Measurements from ENCODE around the gene NAALADL2. TPM values are rescaled to one million over a fixed set of nuclear protein-coding genes. Genes with fewer than 3 reads are reported as not detected.

Gene NAALADL2
- total RNA-seq, 1 donor from 2014 or later: 10.4 TPM

- no peak for TF ChIP-seq CTCF (IDR thresholded peaks at IDR 0.05; ENCODE audit: unreplicated experiment)
- Mint-ChIP-seq H3K9me3 (ENCODE audit: low read depth) (no peaks in the 10 kb centered on the region), H3K27ac (no peak overlapping the region), H3K27me3 (no peaks in the 10 kb centered on the region), H3K4me1 (ENCODE audit: low read depth) (peaks cover 5% of the 10 kb centered on the region), H3K4me3 (ENCODE audit: low read depth) (no peak overlapping the region), H3K36me3 (ENCODE audit: insufficient read depth) (no peaks in the 10 kb centered on the region)
- DNase-seq (ENCODE audit: low spot score, unreplicated experiment): no peak
Measured at GRCh38 chr3:174907628-174908407, 48.7 kb downstream of the NAALADL2 start.

- no peak overlapping the region for H3K27ac Mint-ChIP-seq
- H3K4me3 Mint-ChIP-seq (ENCODE audit: low read depth): no peak overlapping the region
- H3K4me1 Mint-ChIP-seq (ENCODE audit: low read depth): peaks cover 1% of the 10 kb centered on the region
- H3K36me3 Mint-ChIP-seq (ENCODE audit: insufficient read depth): no peaks in the 10 kb centered on the region
- TF ChIP-seq CTCF (IDR thresholded peaks at IDR 0.05; ENCODE audit: unreplicated experiment): no peak
- H3K27me3 Mint-ChIP-seq: no peaks in the 10 kb centered on the region
- no peak for DNase-seq (ENCODE audit: low spot score, unreplicated experiment)
- peaks cover 1% of the 10 kb centered on the region for H3K9me3 Mint-ChIP-seq (ENCODE audit: low read depth)
Measured at GRCh38 chr3:174931473-174932353, 72.6 kb downstream of the NAALADL2 start.

- H3K4me3 Mint-ChIP-seq (ENCODE audit: low read depth): no peak overlapping the region
- peaks cover 2% of the 10 kb centered on the region for H3K4me1 Mint-ChIP-seq (ENCODE audit: low read depth)
- no peaks in the 10 kb centered on the region for H3K27me3 Mint-ChIP-seq
- no peaks in the 10 kb centered on the region for H3K36me3 Mint-ChIP-seq (ENCODE audit: insufficient read depth)
- H3K9me3 Mint-ChIP-seq (ENCODE audit: low read depth): peaks cover 16% of the 10 kb centered on the region
- TF ChIP-seq CTCF (IDR thresholded peaks at IDR 0.05; ENCODE audit: unreplicated experiment): no peak
- DNase-seq (ENCODE audit: low spot score, unreplicated experiment): no peak
- no peak overlapping the region for H3K27ac Mint-ChIP-seq
Measured at GRCh38 chr3:174936590-174936989, 77.5 kb downstream of the NAALADL2 start.

- H3K36me3 Mint-ChIP-seq (ENCODE audit: insufficient read depth): no peaks in the 10 kb centered on the region
- DNase-seq (ENCODE audit: low spot score, unreplicated experiment): no peak
- peaks cover 2% of the 10 kb centered on the region for H3K4me1 Mint-ChIP-seq (ENCODE audit: low read depth)
- H3K27me3 Mint-ChIP-seq: no peaks in the 10 kb centered on the region
- no peak for TF ChIP-seq CTCF (IDR thresholded peaks at IDR 0.05; ENCODE audit: unreplicated experiment)
- no peak overlapping the region for H3K27ac Mint-ChIP-seq
- no peak overlapping the region for H3K4me3 Mint-ChIP-seq (ENCODE audit: low read depth)
- peaks cover 16% of the 10 kb centered on the region for H3K9me3 Mint-ChIP-seq (ENCODE audit: low read depth)
Measured at GRCh38 chr3:174937478-174937877, 78.3 kb downstream of the NAALADL2 start.

GRCh38 chr3:174938102-174938501, 79.0 kb downstream of the NAALADL2 start:
- Mint-ChIP-seq H3K27ac (no peak overlapping the region), H3K4me3 (ENCODE audit: low read depth) (no peak overlapping the region), H3K9me3 (ENCODE audit: low read depth) (peaks cover 16% of the 10 kb centered on the region), H3K27me3 (no peaks in the 10 kb centered on the region), H3K4me1 (ENCODE audit: low read depth) (peaks cover 2% of the 10 kb centered on the region), H3K36me3 (ENCODE audit: insufficient read depth) (no peaks in the 10 kb centered on the region)
- TF ChIP-seq CTCF (IDR thresholded peaks at IDR 0.05; ENCODE audit: unreplicated experiment): no peak
- DNase-seq (ENCODE audit: low spot score, unreplicated experiment): no peak
